SK-MEL-5 (cell line): Measurements from ENCODE around the gene METTL26. TPM values are rescaled to one million over a fixed set of nuclear protein-coding genes. Genes with fewer than 3 reads are reported as not detected.
A peak's percentile ranks its signal among the peaks of the same experiment; 100 is the strongest.

Experiments used
- DNase-seq: peaks from one replicate; pipeline ENCODE4 v3.0.0-alpha.2; 2016; ENCODE audit warnings: low read depth, low spot score
- in situ Hi-C: cut with HindIII; loops from 2 replicates; pipeline ENCODE4 v1.10.0; 2016; ENCODE audit warnings: low sequenced_read_pairs, high pct_unique_total_duplicates, low pct_unique_long_range_greater_than_20kb
- total RNA-seq: library from RNA; depleted of rRNA; stranded (reverse); fragments of >200 nt; shearing (Covaris generic); gene quantifications from 2 replicates; pipeline ENCODE4 v1.2.3, GENCODE V29; 2014

METTL26 gene
- total RNA-seq, 1 experiment from 2014 or later, result 54.3 TPM

DNA sequence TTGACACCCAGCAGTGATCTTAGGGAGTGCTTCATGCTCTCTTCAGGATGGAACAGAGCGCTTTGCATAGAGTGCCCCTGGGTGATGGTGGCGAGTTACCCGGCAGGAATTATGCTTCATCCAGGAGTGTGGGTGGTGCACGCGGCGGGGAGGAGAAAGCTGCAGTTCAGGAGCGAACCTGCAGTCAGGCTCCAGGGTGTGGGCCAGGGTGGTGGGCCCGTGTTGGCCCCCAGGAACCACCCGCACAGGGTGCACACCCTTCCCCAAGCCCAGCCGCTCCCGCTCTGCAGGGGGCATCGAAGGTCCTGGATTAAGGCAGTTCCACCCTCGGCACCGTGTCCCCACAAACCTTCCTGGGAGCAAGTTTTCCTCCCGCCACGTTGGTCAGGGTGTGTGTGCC is 42.3 kb downstream of the METTL26 start:
- in situ Hi-C loops, result no loop called here
- DNase-seq, result no peak

DNA sequence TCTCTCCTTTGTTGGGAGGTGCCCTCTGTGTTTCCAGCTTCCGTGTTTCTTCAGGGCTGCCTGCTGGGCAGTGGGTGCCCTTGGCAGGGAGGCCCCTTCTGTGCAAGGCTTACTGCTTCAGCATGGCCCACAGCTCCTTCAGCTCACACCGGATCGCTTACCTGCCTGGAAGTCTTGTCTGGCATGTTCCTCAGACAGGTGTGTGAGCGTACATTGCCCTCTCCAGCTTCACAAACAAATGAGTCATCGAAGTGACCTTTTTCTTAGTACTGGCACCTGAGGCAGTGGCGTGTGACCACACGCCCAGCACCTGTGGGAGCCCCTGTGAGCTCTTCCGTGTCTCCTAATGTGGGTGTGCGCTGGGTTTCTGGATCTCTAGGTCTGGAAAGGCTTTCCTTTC is 42.7 kb downstream of the METTL26 start:
- DNase-seq, result no peak
- in situ Hi-C loops, result no loop called here

DNA sequence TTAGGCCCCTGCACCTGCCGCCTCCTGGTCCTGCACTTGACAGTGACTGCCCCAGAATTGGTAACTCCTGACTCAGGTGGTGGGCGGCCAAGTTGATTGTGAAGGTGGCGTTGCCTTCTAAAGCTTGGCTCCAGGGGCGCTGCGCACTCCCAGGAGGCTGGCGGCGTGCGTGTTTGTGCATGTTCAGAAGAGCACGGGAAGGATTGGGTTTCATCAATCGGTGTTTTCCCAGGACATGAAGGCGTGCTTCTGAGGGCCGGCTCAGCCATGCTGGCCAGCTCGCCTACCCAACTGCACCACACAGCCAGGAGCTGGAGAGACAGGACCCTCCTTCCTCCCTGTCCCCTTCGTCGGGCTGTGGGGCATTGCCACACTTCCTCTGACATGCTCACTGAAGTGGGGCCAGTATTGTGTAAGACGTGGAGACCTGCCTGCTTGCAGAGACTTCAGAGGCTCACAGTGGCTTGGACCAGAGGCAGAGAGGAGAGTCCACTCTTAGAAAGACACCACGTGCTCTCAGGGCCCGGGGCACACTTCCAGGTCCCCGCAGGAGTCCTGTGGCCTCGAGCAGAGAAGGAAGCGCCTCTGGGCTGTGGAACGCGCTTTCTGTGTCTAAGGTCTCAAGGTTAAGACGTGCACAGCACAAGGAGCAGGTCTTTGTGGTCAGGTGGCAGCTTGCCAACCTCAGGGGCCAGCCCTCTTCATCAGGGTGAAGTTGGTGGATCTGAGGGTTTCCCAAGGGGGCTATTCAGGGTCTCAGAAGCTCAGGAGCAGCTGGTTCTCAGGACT is 43.4 kb downstream of the METTL26 start:
- DNase-seq, result no peak
- in situ Hi-C loops, result no loop called here

DNA sequence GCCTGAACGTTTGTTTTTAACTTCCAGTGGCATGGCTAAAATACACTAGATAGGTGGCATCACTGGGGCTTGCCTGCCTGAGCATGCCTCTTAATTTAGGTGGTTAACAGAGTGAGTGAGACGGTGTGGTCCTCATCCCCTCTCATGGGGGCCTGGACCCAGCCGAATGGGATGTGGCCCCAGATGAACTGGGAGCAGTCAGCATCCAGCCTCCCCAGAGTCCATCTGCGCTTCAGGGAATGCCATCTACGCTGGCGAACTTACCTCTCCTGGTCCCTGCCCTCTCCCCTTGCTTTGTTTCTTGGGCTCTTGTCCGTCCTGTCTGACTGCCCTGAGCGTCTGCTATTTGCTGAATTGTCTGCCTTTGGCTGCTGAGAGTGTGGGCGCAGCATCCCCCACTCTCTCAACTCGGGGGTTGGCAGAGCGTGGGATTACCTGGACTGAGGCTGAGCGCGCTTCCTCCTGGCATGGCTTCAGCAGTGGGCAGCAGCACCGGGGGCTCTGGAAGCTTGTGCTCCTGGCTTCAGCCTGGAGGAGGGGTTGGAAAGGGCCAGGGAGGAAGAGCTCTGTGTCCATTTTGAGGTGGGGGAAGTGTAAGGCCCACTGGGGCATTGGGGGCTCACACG is 44.1 kb downstream of the METTL26 start:
- DNase-seq, result no peak
- in situ Hi-C loops, result no loop called here

DNA sequence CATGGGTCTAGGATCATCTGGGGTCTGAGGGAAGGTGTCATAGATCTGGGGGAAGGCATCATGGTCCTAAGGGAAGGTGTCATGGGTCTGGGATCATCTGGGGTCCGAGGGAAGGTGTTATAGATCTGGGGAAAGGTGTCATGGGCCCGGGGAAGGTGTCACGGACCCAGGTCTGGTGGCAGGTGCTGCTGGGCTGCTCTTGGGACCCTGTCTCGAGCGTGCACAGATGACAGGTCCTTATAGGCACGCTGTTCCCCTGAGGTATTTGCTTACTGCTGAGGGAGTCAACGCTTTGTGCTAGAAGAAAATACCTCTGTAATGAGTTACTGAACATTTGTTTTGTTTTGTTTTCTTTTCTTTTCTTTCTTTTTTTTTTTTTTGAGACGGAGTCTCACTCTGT is 44.9 kb downstream of the METTL26 start:
- in situ Hi-C loops, result no loop called here
- DNase-seq, result no peak

DNA sequence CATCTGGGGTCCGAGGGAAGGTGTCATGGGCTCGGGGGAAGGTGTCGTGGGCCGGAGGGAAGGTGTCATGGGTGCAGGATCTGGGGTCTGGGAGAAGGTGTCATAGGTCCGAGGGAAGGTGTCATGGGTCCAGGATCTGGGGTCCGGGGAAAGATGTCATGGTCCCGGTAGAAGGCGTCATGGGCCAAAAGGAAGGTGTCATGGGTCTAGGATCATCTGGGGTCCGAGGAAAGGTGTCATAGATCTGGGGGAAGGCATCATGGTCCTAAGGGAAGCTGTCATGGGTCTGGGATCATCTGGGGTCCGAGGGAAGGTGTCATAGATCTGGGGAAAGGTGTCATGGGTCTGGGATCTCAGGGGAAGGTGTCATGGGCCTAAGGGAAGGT is 45.3 kb downstream of the METTL26 start:
- DNase-seq, result no peak
- in situ Hi-C loops, result no loop called here

DNA sequence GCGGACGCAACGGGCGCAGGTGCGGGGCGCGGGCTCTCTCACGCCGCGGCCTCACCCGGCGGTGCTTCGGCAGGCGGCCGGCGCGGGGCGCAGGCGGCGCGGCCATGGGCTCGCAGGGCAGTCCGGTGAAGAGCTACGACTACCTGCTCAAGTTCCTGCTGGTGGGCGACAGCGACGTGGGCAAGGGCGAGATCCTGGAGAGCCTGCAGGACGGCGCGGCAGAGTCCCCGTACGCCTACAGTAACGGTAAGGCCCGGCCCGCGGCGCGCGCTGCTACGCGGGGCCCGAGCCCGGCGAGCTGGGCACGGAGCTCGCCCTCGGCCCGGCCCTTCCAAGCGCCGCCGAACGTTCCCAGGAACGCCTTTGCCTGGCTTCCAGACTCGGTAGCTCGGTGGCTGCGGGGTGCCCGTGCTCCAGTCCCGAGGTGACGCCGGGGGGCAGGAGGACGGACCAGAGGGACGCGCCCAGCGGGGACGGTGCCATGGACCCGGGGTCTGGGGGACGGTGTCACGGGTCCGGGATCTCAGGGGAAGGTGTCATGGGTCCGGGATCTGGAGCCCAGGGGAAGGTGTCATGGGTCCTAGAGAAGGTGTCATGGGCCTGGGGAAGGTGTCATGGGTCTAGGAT is 45.8 kb downstream of the METTL26 start:
- no peak for DNase-seq
- in situ Hi-C loops, result no loop called here

DNA sequence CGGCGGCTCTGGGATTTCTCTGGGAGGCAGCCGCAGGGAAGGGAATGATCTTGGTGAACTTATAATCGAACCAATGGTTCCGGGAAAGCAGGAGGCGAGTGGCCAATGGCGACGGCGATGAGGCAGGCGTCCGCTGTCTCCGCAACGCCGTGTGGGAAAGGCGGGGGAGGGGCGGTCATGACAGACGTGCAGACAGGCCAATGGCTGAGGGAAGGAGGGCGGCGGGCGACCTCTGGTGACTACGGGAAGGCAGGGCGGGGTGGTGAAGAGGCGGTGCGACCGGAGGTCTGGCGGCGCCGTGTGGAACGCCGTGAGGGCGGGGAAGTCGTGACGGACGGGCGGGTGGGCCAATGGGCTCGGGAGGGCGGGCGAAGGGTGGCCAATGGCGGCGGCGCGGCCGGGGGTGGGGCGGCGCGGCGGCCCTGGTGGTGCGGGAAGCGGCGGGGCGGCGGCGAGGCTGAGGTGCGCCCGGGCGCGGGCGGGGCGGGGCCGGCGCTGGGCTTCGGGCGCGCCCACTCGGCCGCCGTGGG is 46.4 kb downstream of the METTL26 start, which contains the start of gene RAB40C:
TSS of gene RAB40C (plus strand) at position 409 of the 530 bp plus-strand sequence. CDS start 226 bp downstream, outside the sequence.
- in situ Hi-C loops, result no loop called here
- DNase-seq, result peak; percentile 96

DNA sequence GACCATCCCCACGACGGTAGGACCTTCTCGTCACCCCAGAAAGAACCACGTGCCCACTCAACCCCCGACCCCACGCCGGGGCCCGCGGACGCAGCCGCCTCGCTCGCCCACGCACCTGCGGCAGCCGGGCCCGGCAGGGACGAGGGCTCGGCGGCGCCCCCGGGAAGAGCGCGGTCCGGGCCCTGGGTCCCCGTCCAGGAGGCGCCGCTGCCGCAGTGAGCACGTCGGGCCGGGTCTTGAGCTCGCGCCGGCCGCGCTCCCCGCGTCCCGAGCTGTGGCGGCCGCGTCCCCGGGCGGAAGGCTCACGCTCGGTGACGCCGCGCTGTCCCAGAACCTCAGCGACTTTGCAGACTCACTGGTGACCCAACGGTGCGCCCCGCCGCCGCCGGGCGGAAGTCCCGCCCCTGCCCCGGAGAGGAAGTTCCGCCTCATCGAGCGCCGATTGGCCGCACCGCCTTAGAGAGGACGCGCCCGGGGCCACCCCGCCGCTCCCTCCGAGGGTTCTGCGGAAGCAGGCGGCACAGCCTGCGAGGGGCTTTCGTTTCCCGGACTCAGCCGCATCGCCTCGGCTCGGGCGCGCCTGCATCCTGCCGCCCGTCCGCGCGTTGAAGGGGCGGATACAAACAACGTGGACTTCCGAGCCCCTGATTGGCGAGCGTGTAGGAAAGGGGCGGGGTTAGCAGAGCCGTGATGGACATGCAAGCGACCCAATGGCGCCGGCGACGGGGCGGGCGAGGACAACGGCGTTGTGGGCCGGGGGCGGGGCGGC is 47.0 kb downstream of the METTL26 start:
- in situ Hi-C loops, result no loop called here
- peak; percentile 90 for DNase-seq

DNA sequence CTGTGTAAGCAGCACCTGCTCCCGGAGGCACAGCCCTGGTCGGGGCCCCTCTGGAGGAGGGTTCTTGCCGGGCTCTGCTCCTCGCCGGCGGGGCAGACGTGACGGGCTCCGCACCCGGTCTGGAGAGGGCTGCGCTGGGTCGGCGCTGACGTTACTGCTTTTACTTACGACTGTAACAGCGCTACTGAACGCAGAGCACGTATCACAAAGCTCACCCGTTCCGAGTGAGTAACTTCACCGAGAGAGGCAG is 47.5 kb downstream of the METTL26 start:
- in situ Hi-C loops, result no loop called here
- DNase-seq, result peak; percentile 33

DNA sequence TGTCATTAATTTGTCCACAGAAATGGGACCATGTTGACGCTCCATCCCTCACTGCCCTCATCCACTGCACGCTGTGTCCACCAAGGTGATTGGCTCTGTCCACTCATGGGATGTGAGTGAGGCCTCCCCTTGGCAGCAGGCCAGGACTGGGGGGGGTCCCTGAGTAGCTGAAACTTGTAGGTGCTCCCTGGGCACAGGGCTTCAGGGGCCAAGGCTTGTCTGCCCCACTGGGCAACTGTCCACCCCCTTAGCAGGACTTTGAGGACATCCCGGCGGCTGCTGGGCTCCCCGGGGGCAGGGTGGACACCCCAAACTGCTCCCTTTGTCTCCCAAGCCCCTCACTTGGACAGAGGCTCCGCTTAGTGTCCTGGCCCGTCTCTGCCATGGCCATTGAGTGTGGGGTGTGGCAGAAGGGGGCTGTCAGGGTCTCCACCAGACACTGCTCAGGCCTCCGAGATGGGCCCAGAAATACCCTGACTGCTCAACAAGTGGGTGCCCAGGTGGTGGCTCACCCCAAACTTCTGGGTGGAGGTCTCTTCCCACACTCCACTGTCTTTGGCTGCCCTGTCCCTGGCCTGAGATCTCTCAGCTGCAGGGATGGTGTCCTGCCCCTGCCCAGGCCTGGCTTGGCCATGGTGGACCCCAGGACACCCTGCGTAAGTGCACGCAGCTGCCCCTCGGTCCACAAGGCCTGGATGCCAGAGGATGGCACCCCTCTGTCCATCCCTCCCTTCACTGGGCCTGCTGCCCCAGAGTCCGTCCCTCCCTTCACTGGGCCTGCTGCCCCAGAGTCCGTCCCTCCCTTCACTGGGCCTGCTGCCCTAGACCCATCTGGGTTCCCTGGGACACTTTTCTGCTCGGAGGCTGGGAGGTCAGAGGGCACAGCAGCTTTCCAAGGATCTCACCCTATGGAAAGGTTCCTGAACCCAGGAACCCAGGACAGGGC is 49.2 kb downstream of the METTL26 start:
- in situ Hi-C loops, result no loop called here
- DNase-seq, result no peak

DNA sequence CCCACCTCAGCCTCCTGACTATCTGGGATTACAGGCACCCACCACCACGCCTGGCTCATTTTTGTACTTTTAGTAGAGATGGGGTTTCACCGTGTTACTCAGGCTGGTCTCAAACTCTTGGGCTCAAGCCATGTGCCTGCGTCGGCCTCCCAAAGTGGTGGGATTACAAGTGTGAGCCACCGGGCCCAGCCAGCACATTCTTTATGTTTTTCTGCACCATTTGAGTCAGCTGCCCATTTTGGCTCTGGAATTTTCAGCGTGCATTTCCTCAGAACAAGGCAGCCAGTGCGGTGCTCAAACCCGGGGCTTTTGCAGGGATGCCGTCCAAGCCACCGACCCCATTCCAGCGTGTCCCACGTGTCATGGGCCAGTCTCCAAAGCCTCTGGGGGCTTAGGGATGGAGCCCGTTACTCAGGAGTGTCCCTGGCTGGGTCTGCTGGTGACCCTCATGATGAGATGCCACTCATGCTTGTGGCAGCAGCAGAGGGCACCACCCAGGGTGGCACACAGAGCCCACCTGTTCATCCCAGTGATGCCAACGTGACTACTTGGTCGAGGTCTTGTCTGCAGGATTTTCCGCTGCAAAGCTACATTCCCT is 50.0 kb downstream of the METTL26 start:
- no peak for DNase-seq
- in situ Hi-C loops, result no loop called here

DNA sequence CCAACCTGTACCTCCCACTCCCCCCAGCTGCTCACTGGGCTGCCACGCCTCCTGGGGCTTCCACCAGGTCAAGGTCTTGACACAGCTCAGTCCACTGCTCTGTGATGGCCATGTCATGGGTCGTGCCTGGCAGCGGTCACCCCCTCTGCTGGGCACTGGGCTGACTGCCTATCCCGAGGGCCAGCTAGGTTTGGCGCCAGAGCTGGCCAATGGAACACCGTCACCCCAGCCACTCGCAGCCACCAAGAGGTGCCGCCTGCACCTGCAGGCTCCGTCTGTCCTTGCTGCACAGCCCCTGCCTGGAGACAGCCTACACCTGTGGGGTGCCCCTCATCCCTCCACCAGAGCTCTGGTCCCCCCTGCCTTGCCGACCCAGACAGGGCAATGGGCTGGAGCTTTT is 50.8 kb downstream of the METTL26 start:
- no peak for DNase-seq
- in situ Hi-C loops, result no loop called here
